Peyer's patch (tissue), 4 donors: ENCODE results near the gene PEX11G. TPM values are rescaled to one million over a fixed set of nuclear protein-coding genes. Genes with fewer than 3 reads are reported as not detected.

Experiments
- DNase-seq, 3 donors: peaks; one replicate each; pipeline ENCODE4 v3.0.0-alpha.2; 2017 to 2019
- H3K27ac ChIP-seq, 4 donors: fragments of 200-600 bp; sonication (generic); one replicate each; pipeline ENCODE4 v1.5.1; 2016 to 2019
- H3K27me3 ChIP-seq, 2 donors: fragments of 200-600 bp; sonication (generic); one replicate each; pipeline ENCODE4 v1.5.1; 2019
- H3K36me3 ChIP-seq, 3 donors: fragments of 200-600 bp; sonication (generic); one replicate each; pipeline ENCODE4 v1.5.1; 2016 to 2019
- H3K4me1 ChIP-seq, 4 donors: fragments of 200-600 bp; sonication (generic); one replicate each; pipeline ENCODE4 v1.5.1; 2016 to 2019
- H3K4me3 ChIP-seq, 4 donors: fragments of 200-600 bp; sonication (generic); 1 replicate in 3 of 4; 2 replicates in 1 of 4; pipeline ENCODE4 v1.5.1; 2016 to 2019; ENCODE audit warnings: mild to moderate bottlenecking in 1 of 4
- H3K9me3 ChIP-seq, 4 donors: fragments of 200-600 bp; sonication (generic); one replicate each; pipeline ENCODE4 v1.5.1; 2016 to 2019; ENCODE audit warnings: mild to moderate bottlenecking in 1 of 4
- POLR2A ChIP-seq, 2 donors: fragments of 450-650 bp; IDR thresholded peaks; one replicate each; pipeline ENCODE4 v1.5.1; 2017; ENCODE audit warnings: antibody characterized with exemption in 2 of 2, mild to moderate bottlenecking in 2 of 2, moderate library complexity in 2 of 2
- total RNA-seq, 4 donors: library from RNA; depleted of rRNA; stranded (reverse); fragments of >200 nt; gene quantifications; one replicate each; pipeline ENCODE4 v1.1.0, GENCODE V29; 2016
- TF ChIP-seq, protein P1 (sequence below), 6 experiments: fragments of 450-650 bp in 4 of 6; fragments of 200-600 bp in 2 of 6; sonication (generic) in 1 of 6; IDR thresholded peaks; one replicate each; pipeline ENCODE4 v1.5.1; 2017 to 2019; ENCODE audit warnings: antibody characterized with exemption in 6 of 6, mild to moderate bottlenecking in 3 of 6, moderate library complexity in 1 of 6

Gene PEX11G
- total RNA-seq, 4 donors from 2014 or later = 8.2 to 14.3 (median 10.3) TPM; not detected in 1

GRCh38 chr19:7447648-7448047 is 41.2 kb downstream of the PEX11G start:
- DNase-seq = no peak
- H3K4me3 ChIP-seq = no peak overlapping the region
- no peaks in the 10 kb centered on the region for H3K9me3 ChIP-seq
- H3K27ac ChIP-seq = no peak overlapping the region
- no peak for TF ChIP-seq POLR2A (IDR thresholded peaks at IDR 0.05)
- TF ChIP-seq, protein P1, sequence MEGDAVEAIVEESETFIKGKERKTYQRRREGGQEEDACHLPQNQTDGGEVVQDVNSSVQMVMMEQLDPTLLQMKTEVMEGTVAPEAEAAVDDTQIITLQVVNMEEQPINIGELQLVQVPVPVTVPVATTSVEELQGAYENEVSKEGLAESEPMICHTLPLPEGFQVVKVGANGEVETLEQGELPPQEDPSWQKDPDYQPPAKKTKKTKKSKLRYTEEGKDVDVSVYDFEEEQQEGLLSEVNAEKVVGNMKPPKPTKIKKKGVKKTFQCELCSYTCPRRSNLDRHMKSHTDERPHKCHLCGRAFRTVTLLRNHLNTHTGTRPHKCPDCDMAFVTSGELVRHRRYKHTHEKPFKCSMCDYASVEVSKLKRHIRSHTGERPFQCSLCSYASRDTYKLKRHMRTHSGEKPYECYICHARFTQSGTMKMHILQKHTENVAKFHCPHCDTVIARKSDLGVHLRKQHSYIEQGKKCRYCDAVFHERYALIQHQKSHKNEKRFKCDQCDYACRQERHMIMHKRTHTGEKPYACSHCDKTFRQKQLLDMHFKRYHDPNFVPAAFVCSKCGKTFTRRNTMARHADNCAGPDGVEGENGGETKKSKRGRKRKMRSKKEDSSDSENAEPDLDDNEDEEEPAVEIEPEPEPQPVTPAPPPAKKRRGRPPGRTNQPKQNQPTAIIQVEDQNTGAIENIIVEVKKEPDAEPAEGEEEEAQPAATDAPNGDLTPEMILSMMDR (IDR thresholded peaks at IDR 0.05) = no peak
- H3K4me1 ChIP-seq = no peaks in the 10 kb centered on the region
- peaks cover 0 to 95% (median 0%) of the 10 kb centered on the region in 3 donors for H3K36me3 ChIP-seq
- H3K27me3 ChIP-seq = no peaks in the 10 kb centered on the region

- no peaks in the 10 kb centered on the region for H3K9me3 ChIP-seq
- no peak overlapping the region for H3K27ac ChIP-seq
- no peak for DNase-seq
- H3K27me3 ChIP-seq = no peaks in the 10 kb centered on the region
- H3K36me3 ChIP-seq = peaks cover 0 to 100% (median 0%) of the 10 kb centered on the region in 3 donors
- no peak overlapping the region for H3K4me3 ChIP-seq
- H3K4me1 ChIP-seq = peaks cover 0 to 4% (median 0%) of the 10 kb centered on the region in 4 donors
- TF ChIP-seq, protein P1 (IDR thresholded peaks at IDR 0.05) = no peak
- TF ChIP-seq POLR2A (IDR thresholded peaks at IDR 0.05) = no peak
Observed at GRCh38 chr19:7445104-7445503, 43.7 kb downstream of the PEX11G start.

- no peak for TF ChIP-seq POLR2A (IDR thresholded peaks at IDR 0.05)
- TF ChIP-seq, protein P1 (IDR thresholded peaks at IDR 0.05) = no peak
- no peak overlapping the region for H3K4me3 ChIP-seq
- H3K36me3 ChIP-seq = peaks cover 0 to 100% (median 0%) of the 10 kb centered on the region in 3 donors
- peaks cover 0 to 7% (median 0%) of the 10 kb centered on the region in 4 donors for H3K4me1 ChIP-seq
- no peak for DNase-seq
- no peaks in the 10 kb centered on the region for H3K9me3 ChIP-seq
- no peak overlapping the region for H3K27ac ChIP-seq
- H3K27me3 ChIP-seq = no peaks in the 10 kb centered on the region
Observed at GRCh38 chr19:7444042-7444441, 44.8 kb downstream of the PEX11G start.

GRCh38 chr19:7442423-7442822 is 46.4 kb downstream of the PEX11G start:
- no peak overlapping the region for H3K27ac ChIP-seq
- no peak for DNase-seq
- H3K27me3 ChIP-seq = no peaks in the 10 kb centered on the region
- peaks cover 0 to 84% (median 0%) of the 10 kb centered on the region in 3 donors for H3K36me3 ChIP-seq
- H3K4me3 ChIP-seq = no peak overlapping the region
- H3K9me3 ChIP-seq = no peaks in the 10 kb centered on the region
- H3K4me1 ChIP-seq = peaks cover 0 to 7% (median 0%) of the 10 kb centered on the region in 4 donors
- TF ChIP-seq, protein P1 (IDR thresholded peaks at IDR 0.05) = no peak
- TF ChIP-seq POLR2A (IDR thresholded peaks at IDR 0.05) = no peak

- no peak for DNase-seq
- peaks cover 0 to 83% (median 0%) of the 10 kb centered on the region in 3 donors for H3K36me3 ChIP-seq
Observed at GRCh38 chr19:7441468-7442146, 47.2 kb downstream of the PEX11G start.

More at GRCh38 chr19:7441468-7442146, 47.2 kb downstream of the PEX11G start:
- H3K4me3 ChIP-seq = no peak overlapping the region
- TF ChIP-seq, protein P1 (IDR thresholded peaks at IDR 0.05) = no peak
- no peak for TF ChIP-seq POLR2A (IDR thresholded peaks at IDR 0.05)
- no peak overlapping the region for H3K27ac ChIP-seq
- peaks cover 0 to 7% (median 0%) of the 10 kb centered on the region in 4 donors for H3K4me1 ChIP-seq
- H3K9me3 ChIP-seq = no peaks in the 10 kb centered on the region
- no peaks in the 10 kb centered on the region for H3K27me3 ChIP-seq
